SK-N-MC (cell line): Measurements from ENCODE around the gene OR2B6.

Experiments
- DNase-seq: peaks from one replicate; pipeline ENCODE4 v3.0.0-alpha.2; 2011; ENCODE audit warnings: low read depth, low spot score
- H3K27ac ChIP-seq: fragments of 200-600 bp; sonication (generic); 2 replicates; pipeline ENCODE4 v1.5.1; 2016; ENCODE audit warnings: mixed run types
- H3K36me3 ChIP-seq: fragments of 200-600 bp; sonication (generic); 2 replicates; pipeline ENCODE4 v1.6.1; 2017; ENCODE audit warnings: antibody characterized with exemption, low read length, mixed read lengths; ENCODE audit not compliant: insufficient read depth
- H3K4me3 ChIP-seq: fragments of 200-600 bp; sonication (generic); 2 replicates; pipeline ENCODE4 v1.5.1; 2016
- H3K9ac ChIP-seq: fragments of 200-600 bp; sonication (generic); 2 replicates; pipeline ENCODE4 v1.8.0; 2017; ENCODE audit warnings: mixed run types, mixed read lengths; ENCODE audit not compliant: insufficient read length
- H3K9me3 ChIP-seq: fragments of 200-600 bp; sonication (generic); 2 replicates; pipeline ENCODE4 v1.6.1; 2017; ENCODE audit warnings: low read depth, mild to moderate bottlenecking, antibody characterized with exemption, low read length, moderate library complexity, mixed read lengths
- EZH2 ChIP-seq: fragments of 200-600 bp; sonication (generic); IDR thresholded peaks from one replicate; pipeline ENCODE4 v1.6.1; 2017; ENCODE audit warnings: antibody characterized with exemption
- FOXP2 ChIP-seq: optimal IDR thresholded peaks from 2 replicates; pipeline ENCODE3; 2011; ENCODE audit warnings: mild to moderate bottlenecking, moderate library complexity; ENCODE audit not compliant: insufficient read depth; ENCODE audit errors: extremely low read length, control extremely low read depth
- POLR2AphosphoS5 ChIP-seq: IDR thresholded peaks from 2 replicates; pipeline ENCODE4 v1.6.1; 2012; ENCODE audit warnings: mild to moderate bottlenecking, low read depth, low read length, borderline replicate concordance

OR2B6 gene

GRCh38 chr6:27948237-27948636 lies 8.8 kb upstream of the OR2B6 start:
- DNase-seq = no peak
- Histone ChIP-seq H3K36me3 (no peaks in the 10 kb centered on the region), H3K27ac (no peak overlapping the region), H3K9me3 (no peaks in the 10 kb centered on the region), H3K9ac (no peak overlapping the region), H3K4me3 (no peak overlapping the region)
- no peak for TF ChIP-seq POLR2AphosphoS5
- TF ChIP-seq EZH2 = no peak
- no peak for TF ChIP-seq FOXP2

GRCh38 chr6:27951040-27951439 lies 6.0 kb upstream of the OR2B6 start:
- Histone ChIP-seq H3K4me3 (no peak overlapping the region), H3K36me3 (no peaks in the 10 kb centered on the region), H3K9me3 (no peaks in the 10 kb centered on the region), H3K27ac (no peak overlapping the region), H3K9ac (no peak overlapping the region)
- no peak for DNase-seq
- TF ChIP-seq FOXP2 = no peak
- TF ChIP-seq EZH2 = no peak
- TF ChIP-seq POLR2AphosphoS5 = no peak

GRCh38 chr6:27957516-27957915 lies 475 bp downstream of the OR2B6 start:
- Histone ChIP-seq H3K36me3 (no peaks in the 10 kb centered on the region), H3K9ac (no peak overlapping the region), H3K27ac (no peak overlapping the region), H3K9me3 (no peaks in the 10 kb centered on the region), H3K4me3 (no peak overlapping the region)
- DNase-seq = no peak
- TF ChIP-seq EZH2 = no peak
- no peak for TF ChIP-seq POLR2AphosphoS5
- TF ChIP-seq FOXP2 = no peak

- DNase-seq = no peak
- H3K9me3 ChIP-seq = no peaks in the 10 kb centered on the region
- H3K9ac ChIP-seq = no peak overlapping the region
- no peaks in the 10 kb centered on the region for H3K36me3 ChIP-seq
- no peak overlapping the region for H3K4me3 ChIP-seq
- TF ChIP-seq EZH2 (no peak), FOXP2 (no peak)
- H3K27ac ChIP-seq = no peak overlapping the region
These were observed 5.5 kb downstream of the OR2B6 start for GRCh38 chr6:27962506-27962905.

GRCh38 chr6:27966044-27966443 lies 9.0 kb downstream of the OR2B6 start:
- Histone ChIP-seq H3K9me3 (no peaks in the 10 kb centered on the region), H3K4me3 (no peak overlapping the region), H3K27ac (no peak overlapping the region), H3K9ac (no peak overlapping the region), H3K36me3 (no peaks in the 10 kb centered on the region)
- no peak for DNase-seq
- TF ChIP-seq FOXP2 (no peak), POLR2AphosphoS5 (no peak), EZH2 (no peak)

GRCh38 chr6:27966816-27967426 lies 9.9 kb downstream of the OR2B6 start:
- no peak overlapping the region for H3K27ac ChIP-seq
- H3K9ac ChIP-seq = no peak overlapping the region
- TF ChIP-seq EZH2 (no peak), FOXP2 (no peak), POLR2AphosphoS5 (no peak)
- DNase-seq = no peak
- H3K4me3 ChIP-seq = no peak overlapping the region
- no peaks in the 10 kb centered on the region for H3K36me3 ChIP-seq
- no peaks in the 10 kb centered on the region for H3K9me3 ChIP-seq

- Histone ChIP-seq H3K9me3 (no peaks in the 10 kb centered on the region), H3K4me3 (no peak overlapping the region), H3K27ac (no peak overlapping the region), H3K36me3 (no peaks in the 10 kb centered on the region), H3K9ac (no peak overlapping the region)
- DNase-seq = no peak
- TF ChIP-seq FOXP2 (no peak), POLR2AphosphoS5 (no peak)
These were observed 13.4 kb downstream of the OR2B6 start for GRCh38 chr6:27970444-27970843.

- Histone ChIP-seq H3K4me3 (no peak overlapping the region), H3K9me3 (no peaks in the 10 kb centered on the region), H3K9ac (no peak overlapping the region), H3K27ac (no peak overlapping the region), H3K36me3 (no peaks in the 10 kb centered on the region)
- no peak for DNase-seq
- TF ChIP-seq FOXP2 (no peak), POLR2AphosphoS5 (no peak), EZH2 (no peak)
These were observed 15.7 kb downstream of the OR2B6 start for GRCh38 chr6:27972750-27973149.

GRCh38 chr6:27977387-27977786 lies 20.3 kb downstream of the OR2B6 start:
- TF ChIP-seq FOXP2 (no peak), EZH2 (no peak), POLR2AphosphoS5 (no peak)
- Histone ChIP-seq H3K27ac (no peak overlapping the region), H3K9me3 (no peaks in the 10 kb centered on the region), H3K36me3 (no peaks in the 10 kb centered on the region), H3K9ac (no peak overlapping the region), H3K4me3 (no peak overlapping the region)
- DNase-seq = no peak
